ENCODE data around the gene AASS.

AASS gene

GRCh38 chr7:122035876-122036275 is 108.2 kb downstream of the AASS start:
- no peak for DNase-seq

GRCh38 chr7:122033641-122034040 is 110.4 kb downstream of the AASS start:
- DNase-seq: no peak

- no peak for DNase-seq
These were observed 117.0 kb downstream of the AASS start for GRCh38 chr7:122027058-122027457.

All from DMS79 (cell line).